Heart left ventricle (tissue), 16 donors: Measurements from ENCODE around the gene MED29. TPM values are rescaled to one million over a fixed set of nuclear protein-coding genes. Genes with fewer than 3 reads are reported as not detected.

Source experiments
- ATAC-seq, 4 donors: fragments of 200-7000 bp; cut with Tn5 transposase; one replicate each; pipeline ENCODE4 v1.9.1; 2020 to 2022; ENCODE audit warnings: moderate library complexity in 4 of 4, mild to moderate bottlenecking in 3 of 4, moderate number of reproducible peaks in 1 of 4
- DNase-seq, 5 donors: peaks; one replicate each; pipeline ENCODE4 v3.0.0-alpha.2; 2020
- H3K27ac ChIP-seq, 12 donors: fragments of 200-600 bp; sonication (generic) in 4 of 12; one replicate each; pipeline versions ENCODE4 v1.5.0 to v1.8.0; 2016 to 2022; ENCODE audit warnings: mild to moderate bottlenecking in 2 of 12
- H3K27me3 ChIP-seq, 9 donors: fragments of 200-600 bp; sonication (generic) in 2 of 9; one replicate each; pipeline versions ENCODE4 v1.5.1 to v1.8.0; 2016 to 2022; ENCODE audit warnings: mild to moderate bottlenecking in 3 of 9
- H3K36me3 ChIP-seq, 9 donors: fragments of 200-600 bp; sonication (generic) in 2 of 9; one replicate each; pipeline versions ENCODE4 v1.5.0 to v1.8.0; 2018 to 2022; ENCODE audit warnings: mild to moderate bottlenecking in 2 of 9
- H3K4me1 ChIP-seq, 12 donors: fragments of 200-600 bp; sonication (generic) in 4 of 12; one replicate each; pipeline versions ENCODE4 v1.5.0 to v1.8.0; 2016 to 2022; ENCODE audit warnings: mild to moderate bottlenecking in 3 of 12
- H3K4me3 ChIP-seq, 12 donors: fragments of 200-600 bp; sonication (generic) in 4 of 12; one replicate each; pipeline versions ENCODE4 v1.5.0 to v1.8.0; 2017 to 2022; ENCODE audit warnings: mild to moderate bottlenecking in 9 of 12, moderate library complexity in 4 of 12
- H3K9me3 ChIP-seq, 12 donors: fragments of 200-600 bp; sonication (generic) in 4 of 12; one replicate each; pipeline versions ENCODE4 v1.5.0 to v1.8.0; 2016 to 2022; ENCODE audit warnings: mild to moderate bottlenecking in 1 of 12
- CTCF ChIP-seq, 12 donors: fragments of 200-600 bp; sonication (generic) in 4 of 12; IDR thresholded peaks; one replicate each; pipeline versions ENCODE4 v1.5.0 to v1.8.0; 2018 to 2022; ENCODE audit warnings: antibody characterized with exemption in 12 of 12, mild to moderate bottlenecking in 5 of 12
- POLR2A ChIP-seq, 2 donors: fragments of 450-650 bp; IDR thresholded peaks; one replicate each; pipeline ENCODE4 v1.6.1; 2017; ENCODE audit warnings: antibody characterized with exemption in 2 of 2, mild to moderate bottlenecking in 2 of 2, moderate library complexity in 2 of 2
- WGBS, 4 donors: extraction: QIAGEN DNeasy Blood & Tissue Kit in 2 of 4; methylation state at CpG; one replicate each; pipeline versions ENCODE4 v1.1.5 to v1.1.7; 2013 to 2018; 5-methylcytosine and 5-hydroxymethylcytosine counted together
- intact Hi-C, 10 donors: fragments of 100-400 bp; cut with DNase I; formaldehyde crosslinking; loops; one replicate each; pipeline versions ENCODE4 v1.11.1 to v1.14.2; 2022
- polyA plus RNA-seq, 2 donors: library from polyadenylated mRNA; stranded (reverse); fragments of 200-250 nt; gene quantifications; one replicate each; pipeline ENCODE4 v1.2.3, GENCODE V29; 2013
- total RNA-seq, 9 donors: library from RNA; depleted of rRNA in 2 of 9; stranded (reverse); fragments of >200 nt in 2 of 9; fragmentation: NEBNext Ultra II Directional in 3 of 9; extraction: Animal tissue kit (Norgen Biotek cat#: 25700) in 3 of 9; gene quantifications; one replicate each; pipeline versions ENCODE4 v1.1.0 to v1.2.4, GENCODE V29; 2016 to 2023
- donor health status: ischemic (EF 13 %, LVEDD 7.1; RV severe dilation, severe dysfunction).
- donor health status: healthy with polysubstance abuse.
- donor health status: DM: no; HTN: yes; CAD: no.
- donor health status: DM: no; HTN: no; CAD: no.
- donor health status: ischemic (EF 25% LVEDD 6.9; RV normal size, moderate dysfunction).
- donor health status: ischemic (EF 25% LVEDD 5.7; RV mildly dilated, moderate dysfunction).
- donor health status: healthy.
- donor health status: DM: yes; HTN: yes; CAD: no.
- donor health status: ischemic (EF 35%, LVEDD 5.7; RV mildly dilated, moderate dysfunction).
- donor health status: nonischemic (EF 11% LVEDD 7.7; RV severe dilation, severe dysfunction).
- donor health status: DM: yes; HTN: yes; CAD: no.
- donor health status: PGD.
- donor health status: ischemic (EF 29% LVEDD 5.4; RV normal size, mild dysfunction).
- donor health status: nonischemic (EF 23%, LVEDD 6.1; RV moderate dilation, normal function).

MED29 gene
- total and polyA plus RNA-seq, 11 donors, result 26.3 to 53.0 (median 34.1) TPM

DNA sequence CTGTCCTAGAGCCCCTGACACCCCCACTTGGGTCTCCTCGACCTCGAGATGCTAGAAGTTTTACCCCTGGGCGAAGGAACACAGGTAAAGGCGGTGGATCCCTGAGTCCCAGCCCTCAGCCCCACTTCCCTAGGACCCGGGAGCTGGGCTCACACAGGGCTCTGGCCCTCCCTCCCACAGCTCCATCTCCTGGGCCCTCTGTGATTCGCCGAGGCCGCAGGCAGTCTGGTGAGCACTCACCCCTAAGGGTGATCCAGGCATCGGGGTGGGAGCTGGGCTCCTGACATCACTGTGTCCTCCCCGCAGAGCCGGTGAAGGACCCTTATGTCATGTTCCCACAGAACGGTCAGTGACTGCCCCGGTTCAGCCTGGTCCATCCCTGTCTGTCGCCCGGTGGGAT is 29.6 kb downstream of the MED29 start:
- DNase-seq (no peak), ATAC-seq (no peak)
- Histone ChIP-seq H3K36me3 (peaks cover 0 to 90% (median 68%) of the 10 kb centered on the region in 9 donors), H3K4me1 (peaks cover 0 to 16% (median 2%) of the 10 kb centered on the region in 12 donors), H3K9me3 (no peaks in the 10 kb centered on the region), H3K27me3 (no peaks in the 10 kb centered on the region), H3K27ac (no peak overlapping the region), H3K4me3 (no peak overlapping the region)
- whole genome bisulfite sequencing, 4 donors, result 91 to 95% (median 92%) methylated on average over 9 to 15 of the region's 15 CpGs
- TF ChIP-seq POLR2A (IDR thresholded peaks at IDR 0.05), result no peak
- TF ChIP-seq CTCF (IDR thresholded peaks at IDR 0.05), result no peak
- intact Hi-C loops, result no loop called here

DNA sequence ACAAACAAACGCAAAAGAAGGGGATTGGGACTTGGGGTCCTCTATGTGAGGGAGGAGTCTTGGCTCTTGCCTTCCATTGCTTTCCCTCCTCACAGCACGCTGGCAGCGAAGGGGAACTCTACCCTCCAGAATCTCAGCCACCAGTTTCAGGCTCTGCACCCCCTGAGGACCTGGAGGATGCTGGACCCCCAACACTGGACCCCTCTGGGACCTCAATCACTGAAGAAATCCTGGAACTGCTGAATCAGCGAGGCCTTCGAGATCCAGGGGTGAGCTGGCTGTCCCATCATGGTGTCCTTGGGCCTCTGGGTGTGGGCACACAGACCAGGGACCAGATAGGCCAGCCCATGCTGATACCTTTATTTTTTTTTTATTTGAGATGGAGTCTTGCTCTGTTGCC is 30.8 kb downstream of the MED29 start:
- 87 to 93% (median 92%) methylated on average over 4 to 5 of the region's 5 CpGs for WGBS, 4 donors
- no peak for DNase-seq

GRCh38 chr19:39423258-39424086 is 32.3 kb downstream of the MED29 start:
- Histone ChIP-seq H3K4me3 (no peak overlapping the region), H3K27me3 (no peaks in the 10 kb centered on the region), H3K27ac (no peak overlapping the region), H3K9me3 (no peaks in the 10 kb centered on the region), H3K36me3 (peaks cover 0 to 65% (median 44%) of the 10 kb centered on the region in 9 donors), H3K4me1 (peaks cover 1 to 10% (median 6%) of the 10 kb centered on the region in 12 donors)
- intact Hi-C loops, result no loop called here
- DNase-seq (peak in 1 of 5 donors; percentile 53), ATAC-seq (no peak)
- 88 to 90% (median 89%) methylated on average over 22 to 35 of the region's 35 CpGs for WGBS, 4 donors
- TF ChIP-seq CTCF (IDR thresholded peaks at IDR 0.05), result no peak
- no peak for TF ChIP-seq POLR2A (IDR thresholded peaks at IDR 0.05)

More for the DNA sequence above, 30.8 kb downstream of the MED29 start:
- Histone ChIP-seq H3K4me3 (no peak overlapping the region), H3K9me3 (no peaks in the 10 kb centered on the region), H3K27me3 (no peaks in the 10 kb centered on the region), H3K36me3 (peaks cover 0 to 79% (median 58%) of the 10 kb centered on the region in 9 donors), H3K27ac (no peak overlapping the region), H3K4me1 (peaks cover 0 to 4% (median 0%) of the 10 kb centered on the region in 12 donors)
- TF ChIP-seq CTCF (IDR thresholded peaks at IDR 0.05) (no peak), POLR2A (IDR thresholded peaks at IDR 0.05) (no peak)
- no peak for ATAC-seq
- intact Hi-C loops, result no loop called here

- DNase-seq, result peak in 1 of 5 donors; percentile 49
- Histone ChIP-seq H3K27me3 (no peaks in the 10 kb centered on the region), H3K36me3 (peaks cover 0 to 50% (median 30%) of the 10 kb centered on the region in 9 donors), H3K9me3 (no peaks in the 10 kb centered on the region), H3K27ac (no peak overlapping the region), H3K4me1 (peaks cover 9 to 21% (median 15%) of the 10 kb centered on the region in 12 donors), H3K4me3 (no peak overlapping the region)
- intact Hi-C loops, result no loop called here
- TF ChIP-seq CTCF (IDR thresholded peaks at IDR 0.05), result no peak
- no peak for TF ChIP-seq POLR2A (IDR thresholded peaks at IDR 0.05)
- no peak for ATAC-seq
- WGBS, 4 donors, result 78 to 86% (median 82%) methylated on average over 15 to 16 of the region's 16 CpGs
Observed at GRCh38 chr19:39424934-39425333, 33.8 kb downstream of the MED29 start.
